AG09309 (cell line): ENCODE measurements around the gene FRMD4A.
"Not testable (repeated sequence)": the region's sequence is repeated elsewhere in the genome, so short reads cannot be mapped to it uniquely, and the experiment has no call there.

Experiments used
- DNase-seq: peaks from one replicate; pipeline ENCODE4 v3.0.0-alpha.2; 2010; ENCODE audit warnings: low read depth
- H3K4me3 ChIP-seq: 2 replicates; pipeline ENCODE4 v1.5.1; 2011; ENCODE audit warnings: mild to moderate bottlenecking, low read depth, low read length, moderate library complexity; ENCODE audit not compliant: control insufficient read depth
- TF ChIP-seq, protein P1 (sequence below): IDR thresholded peaks from 2 replicates; pipeline ENCODE4 v1.5.1; 2011; ENCODE audit warnings: mild to moderate bottlenecking, low read depth, low read length, inconsistent platforms; ENCODE audit not compliant: insufficient read depth, control insufficient read depth; ENCODE audit errors: missing control alignments

Gene FRMD4A

GRCh38 chr10:14060320-14061070, 270.2 kb downstream of the FRMD4A start:
- H3K4me3 ChIP-seq = no peak overlapping the region
- no peak for DNase-seq
- TF ChIP-seq, protein P1, sequence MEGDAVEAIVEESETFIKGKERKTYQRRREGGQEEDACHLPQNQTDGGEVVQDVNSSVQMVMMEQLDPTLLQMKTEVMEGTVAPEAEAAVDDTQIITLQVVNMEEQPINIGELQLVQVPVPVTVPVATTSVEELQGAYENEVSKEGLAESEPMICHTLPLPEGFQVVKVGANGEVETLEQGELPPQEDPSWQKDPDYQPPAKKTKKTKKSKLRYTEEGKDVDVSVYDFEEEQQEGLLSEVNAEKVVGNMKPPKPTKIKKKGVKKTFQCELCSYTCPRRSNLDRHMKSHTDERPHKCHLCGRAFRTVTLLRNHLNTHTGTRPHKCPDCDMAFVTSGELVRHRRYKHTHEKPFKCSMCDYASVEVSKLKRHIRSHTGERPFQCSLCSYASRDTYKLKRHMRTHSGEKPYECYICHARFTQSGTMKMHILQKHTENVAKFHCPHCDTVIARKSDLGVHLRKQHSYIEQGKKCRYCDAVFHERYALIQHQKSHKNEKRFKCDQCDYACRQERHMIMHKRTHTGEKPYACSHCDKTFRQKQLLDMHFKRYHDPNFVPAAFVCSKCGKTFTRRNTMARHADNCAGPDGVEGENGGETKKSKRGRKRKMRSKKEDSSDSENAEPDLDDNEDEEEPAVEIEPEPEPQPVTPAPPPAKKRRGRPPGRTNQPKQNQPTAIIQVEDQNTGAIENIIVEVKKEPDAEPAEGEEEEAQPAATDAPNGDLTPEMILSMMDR = no peak

GRCh38 chr10:14056610-14057332, 274.0 kb downstream of the FRMD4A start:
- peak; percentile 97 for DNase-seq
- no peak overlapping the region for H3K4me3 ChIP-seq
- TF ChIP-seq, protein P1 = no peak

DNA sequence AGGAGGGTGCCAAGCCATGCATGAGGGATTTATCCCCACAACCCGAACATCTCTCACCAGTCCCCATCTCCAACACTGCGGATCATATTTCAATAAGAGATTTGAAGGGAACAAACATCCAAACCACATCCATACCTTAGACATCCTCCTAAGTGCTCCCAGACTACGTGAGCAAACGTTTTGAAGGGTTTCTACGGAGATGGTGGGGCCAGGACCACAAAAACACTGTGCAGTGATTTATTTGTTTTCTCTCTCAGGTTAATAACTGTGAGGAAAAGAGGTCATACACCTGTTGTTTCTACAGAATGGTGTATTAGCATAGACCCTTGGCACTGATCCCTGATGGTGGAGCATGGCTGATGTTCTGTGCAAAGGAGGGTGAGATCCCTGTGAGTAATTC, 277.8 kb downstream of the FRMD4A start:
- no peak overlapping the region for H3K4me3 ChIP-seq
- DNase-seq = no peak
- TF ChIP-seq, protein P1 = no peak

DNA sequence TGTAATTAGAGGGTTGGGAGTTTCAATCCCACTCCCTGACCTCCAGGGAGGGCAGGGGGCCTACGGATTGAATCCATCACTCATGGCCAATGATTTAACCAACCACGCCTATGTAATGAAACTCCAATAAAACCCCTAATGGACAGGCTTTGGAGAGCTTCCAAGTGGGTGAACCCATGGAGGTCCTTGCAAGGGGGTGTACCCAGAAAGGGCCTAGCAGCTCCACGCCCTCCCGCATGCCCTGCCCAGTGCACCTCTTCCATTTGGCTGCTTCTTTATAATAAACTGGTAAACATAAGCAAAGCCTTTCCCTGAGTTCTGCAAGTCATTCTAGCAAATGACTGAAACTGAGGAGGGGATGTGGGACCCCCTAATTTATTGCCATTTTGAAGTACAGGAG, 280.1 kb downstream of the FRMD4A start:
- TF ChIP-seq, protein P1 = no peak
- DNase-seq = no peak

GRCh38 chr10:14048930-14049613, 281.7 kb downstream of the FRMD4A start:
- DNase-seq = no peak
- H3K4me3 ChIP-seq = no peak overlapping the region
- TF ChIP-seq, protein P1 = no peak

More for the DNA sequence above, 280.1 kb downstream of the FRMD4A start:
- no peak overlapping the region for H3K4me3 ChIP-seq

GRCh38 chr10:14047431-14047830, 283.3 kb downstream of the FRMD4A start:
- no peak overlapping the region for H3K4me3 ChIP-seq
- no peak for DNase-seq
- TF ChIP-seq, protein P1 = no peak

GRCh38 chr10:14042051-14042450, 288.7 kb downstream of the FRMD4A start:
- DNase-seq, H3K4me3 ChIP-seq: not testable (repeated sequence)
